ENCODE measurements around the gene LRRC45.

The LRRC45 gene

GRCh38 chr17:82008258-82008940 is 14.7 kb upstream of the LRRC45 start:
- no peak for DNase-seq

GRCh38 chr17:82008941-82009405 is 14.1 kb upstream of the LRRC45 start:
- no peak for DNase-seq

- DNase-seq: no peak
Measured at GRCh38 chr17:82009413-82009812, 13.7 kb upstream of the LRRC45 start.

GRCh38 chr17:82010575-82011525 is 12.3 kb upstream of the LRRC45 start:
- no peak for DNase-seq

GRCh38 chr17:82011617-82012187 is 11.4 kb upstream of the LRRC45 start:
- DNase-seq: no peak

GRCh38 chr17:82012261-82012639 is 10.9 kb upstream of the LRRC45 start:
- no peak for DNase-seq

GRCh38 chr17:82012640-82013295 is 10.3 kb upstream of the LRRC45 start:
- no peak for DNase-seq

- no peak for DNase-seq
Measured at GRCh38 chr17:82013341-82013740, 9.8 kb upstream of the LRRC45 start.

- no peak for DNase-seq
Measured at GRCh38 chr17:82013772-82014321, 9.3 kb upstream of the LRRC45 start.

GRCh38 chr17:82014432-82014831 is 8.7 kb upstream of the LRRC45 start:
- DNase-seq: no peak

GRCh38 chr17:82014971-82015310 is 8.2 kb upstream of the LRRC45 start:
- DNase-seq: no peak

- DNase-seq: no peak
Measured at GRCh38 chr17:82015311-82015971, 7.7 kb upstream of the LRRC45 start.

GRCh38 chr17:82016061-82016874 is 6.8 kb upstream of the LRRC45 start:
- DNase-seq: no peak

- no peak for DNase-seq
Measured at GRCh38 chr17:82016875-82017459, 6.1 kb upstream of the LRRC45 start.

GRCh38 chr17:82017612-82018151 is 5.4 kb upstream of the LRRC45 start:
- DNase-seq: no peak

GRCh38 chr17:82018152-82018988 is 4.7 kb upstream of the LRRC45 start:
- no peak for DNase-seq

GRCh38 chr17:82018989-82019689 is 4.0 kb upstream of the LRRC45 start:
- no peak for DNase-seq

- peak; percentile 57 to 59 for DNase-seq
Measured at GRCh38 chr17:82019690-82020571, 3.2 kb upstream of the LRRC45 start.
